CD14-positive monocyte (primary cell): ENCODE data around the gene PCCB. TPM values are rescaled to one million over a fixed set of nuclear protein-coding genes. Genes with fewer than 3 reads are reported as not detected.

Source experiments
- DNase-seq, 3 donors: peaks; one replicate each; pipeline ENCODE4 v3.0.0-alpha.2; 2011 to 2022
- H2AFZ ChIP-seq: 2 replicates; pipeline ENCODE4 v1.6.0; 2012; ENCODE audit warnings: mild to moderate bottlenecking, low read depth, low read length, inconsistent platforms; ENCODE audit not compliant: insufficient read depth, poor library complexity, severe bottlenecking
- H3K27ac ChIP-seq, 2 donors: 1 replicate in 1 of 2; 2 replicates in 1 of 2; pipeline ENCODE4 v1.5.1; 2012 to 2013; ENCODE audit warnings: low read length in 2 of 2, control low read depth in 1 of 2, inconsistent platforms in 1 of 2, low read depth in 1 of 2, mild to moderate bottlenecking in 1 of 2
- H3K27me3 ChIP-seq, 2 donors: one replicate each; pipeline versions ENCODE4 v1.6.0 to v1.6.1; 2011 to 2013; ENCODE audit warnings: low read length in 2 of 2; ENCODE audit not compliant: control insufficient read depth in 2 of 2, insufficient read depth in 2 of 2
- H3K36me3 ChIP-seq, 2 donors: replicated peaks in 1 of 2; 1 replicate in 1 of 2; 2 replicates in 1 of 2; pipeline versions ENCODE4 v1.5.1 to v1.6.1; 2012 to 2013; ENCODE audit warnings: low read length in 2 of 2, control low read depth in 1 of 2, inconsistent platforms in 1 of 2, mild to moderate bottlenecking in 1 of 2; ENCODE audit not compliant: insufficient read depth in 2 of 2, control insufficient read depth in 1 of 2
- H3K4me1 ChIP-seq, 2 donors: 1 replicate in 1 of 2; 2 replicates in 1 of 2; pipeline versions ENCODE4 v1.5.1 to v1.6.1; 2012 to 2013; ENCODE audit warnings: low read length in 2 of 2, control low read depth in 1 of 2, inconsistent platforms in 1 of 2, mild to moderate bottlenecking in 1 of 2, moderate library complexity in 1 of 2; ENCODE audit not compliant: insufficient read depth in 2 of 2, control insufficient read depth in 1 of 2
- H3K4me2 ChIP-seq: replicated peaks from 2 replicates; pipeline ENCODE3; 2012; ENCODE audit warnings: low read length, moderate library complexity, mild to moderate bottlenecking; ENCODE audit not compliant: poor library complexity, severe bottlenecking; ENCODE audit errors: extremely low read depth
- H3K4me3 ChIP-seq, 3 experiments: fragments of 200-600 bp in 1 of 3; sonication (generic) in 1 of 3; replicated peaks in 1 of 3; 1 replicate in 2 of 3; 2 replicates in 1 of 3; pipeline ENCODE4 v1.5.1; 2011 to 2013; ENCODE audit warnings: low read length in 3 of 3, mild to moderate bottlenecking in 3 of 3, control low read depth in 2 of 3, low read depth in 2 of 3, inconsistent platforms in 1 of 3, moderate library complexity in 1 of 3
- H3K79me2 ChIP-seq: 2 replicates; pipeline ENCODE4 v1.6.0; 2012; ENCODE audit warnings: mild to moderate bottlenecking, control low read depth, inconsistent platforms, low read length, moderate library complexity; ENCODE audit not compliant: insufficient read depth
- H3K9ac ChIP-seq: 2 replicates; pipeline ENCODE4 v1.6.0; 2017; ENCODE audit warnings: low read length, mild to moderate bottlenecking; ENCODE audit not compliant: insufficient read depth, poor library complexity, severe bottlenecking
- H3K9me3 ChIP-seq, 2 donors: replicated peaks in 1 of 2; 1 replicate in 1 of 2; 2 replicates in 1 of 2; pipeline versions ENCODE4 v1.5.1 to v1.6.1; 2012 to 2013; ENCODE audit warnings: low read length in 2 of 2, control low read depth in 1 of 2; ENCODE audit not compliant: control insufficient read depth in 1 of 2, insufficient read depth in 1 of 2
- H4K20me1 ChIP-seq: 2 replicates; pipeline ENCODE4 v1.6.0; 2012; ENCODE audit warnings: mild to moderate bottlenecking, low read length, control low read depth, moderate library complexity; ENCODE audit not compliant: insufficient read depth
- H3K27ac Mint-ChIP-seq, 7 donors: one replicate each; pipeline ENCODE4 v1.8.0; 2020; ENCODE audit warnings: mild to moderate bottlenecking in 7 of 7, mixed read lengths in 7 of 7, moderate library complexity in 6 of 7, inconsistent platforms in 2 of 7
- H3K27me3 Mint-ChIP-seq, 3 donors: one replicate each; pipeline ENCODE4 v1.8.0; 2021 to 2022; ENCODE audit warnings: low read depth in 3 of 3, mild to moderate bottlenecking in 3 of 3, mixed read lengths in 3 of 3, moderate library complexity in 3 of 3, inconsistent platforms in 1 of 3
- H3K36me3 Mint-ChIP-seq, 2 donors: one replicate each; pipeline ENCODE4 v1.8.0; 2020; ENCODE audit warnings: mixed read lengths in 2 of 2, inconsistent platforms in 1 of 2, mild to moderate bottlenecking in 1 of 2
- H3K4me1 Mint-ChIP-seq: one replicate; pipeline ENCODE4 v1.8.0; 2020; ENCODE audit warnings: mild to moderate bottlenecking, mixed read lengths
- H3K4me3 Mint-ChIP-seq, 2 donors: one replicate each; pipeline ENCODE4 v1.8.0; 2020; ENCODE audit warnings: mild to moderate bottlenecking in 2 of 2, mixed read lengths in 2 of 2, moderate library complexity in 1 of 2
- H3K9me3 Mint-ChIP-seq, 7 donors: one replicate each; pipeline ENCODE4 v1.8.0; 2020 to 2022; ENCODE audit warnings: mixed read lengths in 7 of 7, mild to moderate bottlenecking in 6 of 7, moderate library complexity in 6 of 7, inconsistent platforms in 2 of 7
- CTCF ChIP-seq: fragments of 200-600 bp; IDR thresholded peaks from one replicate; pipeline ENCODE4 v1.8.0; 2022; ENCODE audit warnings: antibody characterized with exemption, mild to moderate bottlenecking
- WGBS: methylation state at CpG from one replicate; pipeline ENCODE4 v1.1.5; 2013; ENCODE audit warnings: missing lambda C conversion rate; ENCODE audit not compliant: insufficient coverage; 5-methylcytosine and 5-hydroxymethylcytosine counted together
- intact Hi-C, 2 donors: fragments of 100-400 bp; cut with micrococcal nuclease; formaldehyde crosslinking; loops; one replicate each; pipeline versions ENCODE4 v1.15.0 to v1.15.1; 2023
- polyA plus RNA-seq, 3 donors: library from polyadenylated mRNA; depleted of rRNA in 1 of 3; unstranded in 2 of 3; stranded (reverse) in 1 of 3; fragments of 300-500 nt in 2 of 3; fragments of >200 nt in 1 of 3; fragmentation: Illumina TruSeq in 2 of 3; gene quantifications; 1 replicate in 2 of 3; 2 replicates in 1 of 3; pipeline ENCODE4 v1.2.3, GENCODE V29; 2012 to 2021

The PCCB gene
- polyA plus RNA-seq, 3 donors = 13.1 to 41.7 (median 31.6) TPM

GRCh38 chr3:136251511-136251910 is 1.4 kb downstream of the PCCB start:
- H3K9me3 Mint-ChIP-seq = no peaks in the 10 kb centered on the region
- Histone ChIP-seq H3K4me2 (peak overlapping the region; percentile 76), H3K4me3 (peak overlapping the region in 1 of 3 experiments; percentile 83), H3K4me1 (peaks cover 16% of the 10 kb centered on the region in 2 donors), H3K36me3 (peaks cover 7 to 9% of the 10 kb centered on the region in 2 donors), H3K27ac (no peak overlapping the region), H3K79me2 (peaks cover 20% of the 10 kb centered on the region), H2AFZ (peak overlapping the region; percentile 78), H3K27me3 (no peaks in the 10 kb centered on the region), H3K9me3 (no peaks in the 10 kb centered on the region), H3K9ac (no peak overlapping the region), H4K20me1 (no peaks in the 10 kb centered on the region)
- DNase-seq = no peak
- WGBS = 40% methylated on average over 1 of the region's 3 CpGs
- intact Hi-C loops = loop anchor here in 1 of 2 donors (2.0 to 10.0 kb wide), 2 partner anchors 59 to 97 kb away; no protein-coding TSS in a partner anchor
- peak overlapping the region in 1 of 2 donors; percentile 91 for H3K4me3 Mint-ChIP-seq
- peaks cover 4 to 5% of the 10 kb centered on the region in 2 donors for H3K36me3 Mint-ChIP-seq
- TF ChIP-seq CTCF = no peak
- peaks cover 0 to 3% (median 2%) of the 10 kb centered on the region in 3 donors for H3K27me3 Mint-ChIP-seq
- H3K4me1 Mint-ChIP-seq = peaks cover 22% of the 10 kb centered on the region
- peak overlapping the region in 2 of 7 donors; percentile 79 to 91 for H3K27ac Mint-ChIP-seq

- Mint-ChIP-seq H3K36me3 (peaks cover 26 to 34% of the 10 kb centered on the region in 2 donors), H3K27ac (peak overlapping the region in 1 of 7 donors; percentile 37)
- H3K79me2 ChIP-seq = peaks cover 20% of the 10 kb centered on the region
Measured at GRCh38 chr3:136255672-136256406, 5.7 kb downstream of the PCCB start.

More at GRCh38 chr3:136255672-136256406, 5.7 kb downstream of the PCCB start:
- Histone ChIP-seq H3K4me3 (no peak overlapping the region), H3K9me3 (no peaks in the 10 kb centered on the region), H3K27ac (no peak overlapping the region), H3K36me3 (peaks cover 29 to 30% of the 10 kb centered on the region in 2 donors), H3K27me3 (no peaks in the 10 kb centered on the region), H4K20me1 (no peaks in the 10 kb centered on the region), H3K9ac (no peak overlapping the region), H3K4me2 (no peak overlapping the region), H3K4me1 (peaks cover 6 to 7% of the 10 kb centered on the region in 2 donors), H2AFZ (no peak overlapping the region)
- intact Hi-C loops = loop anchor here in 1 of 2 donors (5.0 to 10.0 kb wide), 2 partner anchors 101 to 376 kb away; no protein-coding TSS in a partner anchor
- no peak for TF ChIP-seq CTCF
- no peak overlapping the region for H3K4me3 Mint-ChIP-seq
- no peaks in the 10 kb centered on the region for H3K9me3 Mint-ChIP-seq
- DNase-seq = no peak
- H3K4me1 Mint-ChIP-seq = peaks cover 12% of the 10 kb centered on the region
- WGBS = 100% methylated on average over 2 of the region's 8 CpGs
- peaks cover 0 to 2% (median 2%) of the 10 kb centered on the region in 3 donors for H3K27me3 Mint-ChIP-seq
